ENCODE measurements around the gene PRDM7.
A peak's percentile ranks its signal among the peaks of the same experiment; 100 is the strongest.

PRDM7 gene

GRCh38 chr16:90035902-90036301 is 41.2 kb downstream of the PRDM7 start:
- DNase-seq (ENCODE audit: low spot score) = no peak

- DNase-seq (ENCODE audit: low spot score) = no peak
These were observed 42.6 kb downstream of the PRDM7 start for GRCh38 chr16:90034504-90034903.

GRCh38 chr16:90033387-90033786 is 43.7 kb downstream of the PRDM7 start:
- DNase-seq (ENCODE audit: low spot score) = no peak

GRCh38 chr16:90032674-90033331 is 44.3 kb downstream of the PRDM7 start:
- DNase-seq (ENCODE audit: low spot score) = no peak

- DNase-seq (ENCODE audit: low spot score) = no peak
These were observed 45.0 kb downstream of the PRDM7 start for GRCh38 chr16:90031931-90032673.

GRCh38 chr16:90031186-90031930 is 45.8 kb downstream of the PRDM7 start:
- no peak for DNase-seq (ENCODE audit: low spot score)

- no peak for DNase-seq (ENCODE audit: low spot score)
These were observed 48.1 kb downstream of the PRDM7 start for GRCh38 chr16:90028985-90029384.

- no peak for DNase-seq (ENCODE audit: low spot score)
These were observed 49.5 kb downstream of the PRDM7 start for GRCh38 chr16:90027611-90028010.

- DNase-seq (ENCODE audit: low spot score) = peak; percentile 12
These were observed 51.0 kb downstream of the PRDM7 start for GRCh38 chr16:90026135-90026534.

GRCh38 chr16:90023078-90023447 is 54.1 kb downstream of the PRDM7 start:
- DNase-seq (ENCODE audit: low spot score) = no peak

- DNase-seq (ENCODE audit: low spot score) = peak; percentile 82
These were observed 54.7 kb downstream of the PRDM7 start for GRCh38 chr16:90022209-90023077.

- no peak for DNase-seq (ENCODE audit: low spot score)
These were observed 56.2 kb downstream of the PRDM7 start for GRCh38 chr16:90020838-90021382.

GRCh38 chr16:90020260-90020837 is 56.8 kb downstream of the PRDM7 start:
- no peak for DNase-seq (ENCODE audit: low spot score)

GRCh38 chr16:90019543-90020259 is 57.4 kb downstream of the PRDM7 start:
- DNase-seq (ENCODE audit: low spot score) = peak; percentile 44

- no peak for DNase-seq (ENCODE audit: low spot score)
These were observed 58.2 kb downstream of the PRDM7 start, which contains the start of gene DBNDD1 for GRCh38 chr16:90018652-90019542. Gene DBNDD1 (minus strand): TSS chr16:90019456. CDS start chr16:90019341, 115 bp downstream.

- no peak for DNase-seq (ENCODE audit: low spot score)
These were observed 58.9 kb downstream of the PRDM7 start for GRCh38 chr16:90018297-90018651.

GRCh38 chr16:90016339-90016950 is 60.7 kb downstream of the PRDM7 start:
- DNase-seq (ENCODE audit: low spot score) = no peak

- no peak for DNase-seq (ENCODE audit: low spot score)
These were observed 61.4 kb downstream of the PRDM7 start for GRCh38 chr16:90015586-90016338.

All from CD4-positive, alpha-beta T cell treated with Interleukin-2 at 100 ng/mL for 4 hours (primary cell).